Parathyroid adenoma (tissue), 2 donors: ENCODE data around the gene FXYD3.

Source experiments
- H2AFZ ChIP-seq: fragments of 300-600 bp; sonication (generic); one replicate; pipeline ENCODE4 v1.7.0; 2017; ENCODE audit warnings: antibody characterized with exemption, mild to moderate bottlenecking
- H3K27ac ChIP-seq: fragments of 300-600 bp; sonication (generic); one replicate; pipeline ENCODE4 v1.7.0; 2017
- H3K27me3 ChIP-seq: fragments of 300-600 bp; sonication (generic); one replicate; pipeline ENCODE4 v1.7.0; 2017; ENCODE audit warnings: low read length; ENCODE audit not compliant: control insufficient read depth, insufficient read depth
- H3K36me3 ChIP-seq: fragments of 300-600 bp; sonication (generic); one replicate; pipeline ENCODE4 v1.7.0; 2017; ENCODE audit warnings: low read length; ENCODE audit not compliant: control insufficient read depth, insufficient read depth
- H3K4me1 ChIP-seq: fragments of 300-600 bp; sonication (generic); one replicate; pipeline ENCODE4 v1.7.0; 2017; ENCODE audit warnings: control low read depth
- H3K4me2 ChIP-seq: fragments of 300-600 bp; sonication (generic); one replicate; pipeline ENCODE4 v1.7.0; 2017; ENCODE audit warnings: low read length
- H3K4me3 ChIP-seq: fragments of 300-600 bp; sonication (generic); one replicate; pipeline ENCODE4 v1.7.0; 2017; ENCODE audit warnings: low read depth, low read length
- H3K79me2 ChIP-seq: fragments of 300-600 bp; sonication (generic); one replicate; pipeline ENCODE4 v1.7.0; 2017; ENCODE audit warnings: control low read depth
- H3K9ac ChIP-seq: fragments of 300-600 bp; sonication (generic); one replicate; pipeline ENCODE4 v1.7.0; 2017; ENCODE audit warnings: mild to moderate bottlenecking
- H3K9me3 ChIP-seq: fragments of 300-600 bp; sonication (generic); one replicate; pipeline ENCODE4 v1.7.0; 2017; ENCODE audit warnings: low read length; ENCODE audit not compliant: control insufficient read depth
- TF ChIP-seq, protein P1 (sequence below): fragments of 300-600 bp; sonication (generic); IDR thresholded peaks from one replicate; pipeline ENCODE4 v1.7.0; 2017; ENCODE audit warnings: antibody characterized with exemption, mild to moderate bottlenecking
- donor health status: primary hyperparathyroidism.

The FXYD3 gene

DNA sequence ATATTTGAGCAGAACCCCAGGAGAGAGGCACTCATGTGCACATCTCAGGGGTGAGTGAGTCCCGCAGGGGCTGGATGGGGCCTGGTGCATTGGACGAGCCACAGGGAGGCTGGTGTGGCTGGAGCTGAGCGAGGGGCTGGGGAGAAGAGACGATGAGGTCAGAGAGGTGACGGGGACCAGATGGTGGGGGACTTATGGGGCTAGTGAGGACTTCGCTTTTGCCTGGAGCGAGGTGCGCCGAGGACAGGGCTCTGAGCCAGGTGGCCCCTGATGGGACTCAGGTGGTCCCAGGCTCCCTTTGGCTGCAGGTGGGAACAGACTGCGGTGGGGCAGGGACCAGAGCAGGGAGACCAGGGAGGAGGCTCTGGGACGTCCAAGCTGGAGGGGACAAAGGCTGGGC, 6.9 kb upstream of the FXYD3 start:
- no peaks in the 10 kb centered on the region for H3K79me2 ChIP-seq
- no peaks in the 10 kb centered on the region for H3K36me3 ChIP-seq
- H3K4me1 ChIP-seq: no peaks in the 10 kb centered on the region
- no peak overlapping the region for H3K9ac ChIP-seq
- H3K27ac ChIP-seq: no peak overlapping the region
- no peaks in the 10 kb centered on the region for H3K9me3 ChIP-seq
- TF ChIP-seq, protein P1, sequence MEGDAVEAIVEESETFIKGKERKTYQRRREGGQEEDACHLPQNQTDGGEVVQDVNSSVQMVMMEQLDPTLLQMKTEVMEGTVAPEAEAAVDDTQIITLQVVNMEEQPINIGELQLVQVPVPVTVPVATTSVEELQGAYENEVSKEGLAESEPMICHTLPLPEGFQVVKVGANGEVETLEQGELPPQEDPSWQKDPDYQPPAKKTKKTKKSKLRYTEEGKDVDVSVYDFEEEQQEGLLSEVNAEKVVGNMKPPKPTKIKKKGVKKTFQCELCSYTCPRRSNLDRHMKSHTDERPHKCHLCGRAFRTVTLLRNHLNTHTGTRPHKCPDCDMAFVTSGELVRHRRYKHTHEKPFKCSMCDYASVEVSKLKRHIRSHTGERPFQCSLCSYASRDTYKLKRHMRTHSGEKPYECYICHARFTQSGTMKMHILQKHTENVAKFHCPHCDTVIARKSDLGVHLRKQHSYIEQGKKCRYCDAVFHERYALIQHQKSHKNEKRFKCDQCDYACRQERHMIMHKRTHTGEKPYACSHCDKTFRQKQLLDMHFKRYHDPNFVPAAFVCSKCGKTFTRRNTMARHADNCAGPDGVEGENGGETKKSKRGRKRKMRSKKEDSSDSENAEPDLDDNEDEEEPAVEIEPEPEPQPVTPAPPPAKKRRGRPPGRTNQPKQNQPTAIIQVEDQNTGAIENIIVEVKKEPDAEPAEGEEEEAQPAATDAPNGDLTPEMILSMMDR: no peak
- no peaks in the 10 kb centered on the region for H3K27me3 ChIP-seq
- no peak overlapping the region for H3K4me2 ChIP-seq
- no peak overlapping the region for H2AFZ ChIP-seq
- no peak overlapping the region for H3K4me3 ChIP-seq

DNA sequence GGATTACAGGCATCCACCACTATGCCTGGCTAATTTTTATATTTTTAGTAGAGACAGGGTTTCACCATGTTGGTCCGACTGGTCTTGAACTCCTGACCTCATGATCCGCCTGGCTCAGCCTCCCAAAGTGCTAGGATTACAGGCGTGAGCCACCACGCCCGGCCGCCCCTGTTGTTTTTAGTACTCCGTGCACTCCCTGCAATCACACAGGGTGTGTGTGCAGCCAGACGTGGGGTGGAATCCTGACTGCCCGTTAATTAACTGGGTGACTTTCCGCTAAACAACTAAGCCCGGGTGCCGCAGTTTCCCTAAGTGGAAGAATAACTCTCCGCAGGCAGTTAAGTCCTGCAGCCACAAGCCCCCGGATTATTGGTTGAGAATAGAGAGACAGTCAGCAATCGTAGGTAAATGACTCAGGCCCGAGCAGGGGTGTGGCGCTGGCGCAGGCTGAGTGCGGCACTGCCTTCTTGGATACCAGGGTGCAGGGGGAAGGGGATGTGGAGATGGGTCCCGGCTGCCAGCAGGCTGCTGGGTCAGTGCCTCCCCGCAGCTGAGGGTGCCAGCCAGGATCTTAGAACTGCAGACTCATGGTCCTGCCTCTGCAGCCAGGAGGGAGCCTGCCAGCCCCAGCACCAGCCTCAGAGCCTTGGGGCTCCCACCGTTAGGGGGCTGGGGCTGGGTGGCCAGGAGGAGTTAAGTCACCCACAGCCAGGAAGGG, 6.1 kb upstream of the FXYD3 start:
- no peak overlapping the region for H3K9ac ChIP-seq
- H3K27me3 ChIP-seq: no peaks in the 10 kb centered on the region
- H3K27ac ChIP-seq: no peak overlapping the region

DNA sequence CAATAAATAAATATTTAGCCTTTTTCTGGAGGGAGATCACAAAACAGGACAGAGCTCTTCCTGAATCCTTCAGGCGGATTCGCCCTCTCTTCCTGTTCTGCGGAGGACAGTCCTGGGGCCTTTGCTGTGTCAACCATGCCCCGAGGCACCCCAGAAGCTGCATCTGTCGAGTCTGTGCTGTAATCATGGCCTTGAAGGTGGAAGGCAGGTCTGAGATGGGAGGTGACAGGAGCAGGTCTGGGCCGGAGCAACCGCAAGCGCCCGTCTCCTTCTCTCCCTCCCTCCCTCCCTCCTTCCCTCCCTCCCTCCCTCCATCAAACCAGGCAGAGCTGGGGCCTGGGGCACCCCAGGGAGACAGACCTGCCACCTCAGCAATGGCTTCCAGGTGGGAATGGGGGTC, 4.6 kb upstream of the FXYD3 start:
- Histone ChIP-seq H3K4me2 (no peak overlapping the region), H3K4me3 (no peak overlapping the region), H3K4me1 (no peaks in the 10 kb centered on the region), H3K9me3 (no peaks in the 10 kb centered on the region), H3K27me3 (no peaks in the 10 kb centered on the region), H3K36me3 (no peaks in the 10 kb centered on the region), H3K9ac (no peak overlapping the region), H3K27ac (no peak overlapping the region), H3K79me2 (no peaks in the 10 kb centered on the region), H2AFZ (no peak overlapping the region)
- TF ChIP-seq, protein P1: no peak

More for the DNA sequence above, 6.1 kb upstream of the FXYD3 start:
- Histone ChIP-seq H3K9me3 (no peaks in the 10 kb centered on the region), H2AFZ (no peak overlapping the region), H3K4me1 (no peaks in the 10 kb centered on the region), H3K4me3 (no peak overlapping the region), H3K79me2 (no peaks in the 10 kb centered on the region), H3K4me2 (no peak overlapping the region), H3K36me3 (no peaks in the 10 kb centered on the region)
- TF ChIP-seq, protein P1: no peak

DNA sequence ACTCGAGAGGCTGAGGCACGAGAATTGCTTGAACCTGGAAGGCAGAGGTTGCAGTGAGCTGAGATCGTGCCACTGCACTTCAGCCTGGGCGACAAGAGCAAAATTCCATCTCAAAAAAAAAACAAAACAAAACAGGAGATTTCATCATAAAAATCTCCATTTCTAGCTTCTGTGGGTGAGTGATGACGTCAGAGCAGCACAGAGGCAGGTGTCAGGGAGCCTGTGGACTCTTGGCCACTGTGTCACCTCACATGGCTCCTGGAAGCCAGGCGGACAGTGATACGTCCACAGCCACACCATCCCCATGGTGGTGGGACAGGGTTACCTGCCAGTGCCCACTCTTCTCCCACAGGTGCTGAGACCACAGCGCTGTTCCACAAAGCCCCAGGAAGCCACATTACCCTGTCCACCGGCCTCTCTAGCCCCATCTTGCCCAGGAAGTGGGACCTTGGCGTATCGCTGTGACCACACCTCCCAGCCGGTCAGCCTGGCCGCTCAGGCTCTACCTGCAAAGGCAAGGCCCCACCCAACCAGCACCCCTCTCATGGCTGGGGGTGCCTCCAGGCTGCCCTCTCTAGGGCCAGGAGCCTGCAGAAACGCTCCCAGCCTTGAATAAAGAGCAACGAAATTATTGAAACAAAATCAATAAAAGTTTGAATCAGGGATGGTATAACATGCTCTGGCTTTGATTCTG, 2.5 kb upstream of the FXYD3 start:
- Histone ChIP-seq H3K4me1 (no peaks in the 10 kb centered on the region), H3K9ac (no peak overlapping the region), H3K79me2 (no peaks in the 10 kb centered on the region), H3K27ac (no peak overlapping the region), H3K4me3 (no peak overlapping the region), H3K9me3 (no peaks in the 10 kb centered on the region), H2AFZ (no peak overlapping the region), H3K36me3 (no peaks in the 10 kb centered on the region), H3K27me3 (no peaks in the 10 kb centered on the region), H3K4me2 (no peak overlapping the region)
- TF ChIP-seq, protein P1: no peak
